Measurements from ENCODE around the gene CYP4F2. TPM values are rescaled to one million over a fixed set of nuclear protein-coding genes. Genes with fewer than 3 reads are reported as not detected.

Gene CYP4F2
- polyA plus RNA-seq, 1 donor (not counting 4 experiments of a cell fraction or from before 2014, with no cell fraction given): 0.13 TPM

GRCh38 chr19:15944401-15944800 lies 46.5 kb upstream of the CYP4F2 start:
- no peak for FAIRE-seq

GRCh38 chr19:15937771-15938170 lies 39.9 kb upstream of the CYP4F2 start:
- Histone ChIP-seq H3K27ac (ENCODE audit: control insufficient read depth, insufficient read depth, low read length) (no peak overlapping the region), H3K79me2 (ENCODE audit: control insufficient read depth, insufficient read depth, low read length) (no peaks in the 10 kb centered on the region), H2AFZ (ENCODE audit: control insufficient read depth, low read length) (no peak overlapping the region), H3K4me1 (ENCODE audit: control insufficient read depth, extremely low read depth, insufficient read depth, low read length) (peaks cover 15% of the 10 kb centered on the region), H3K9me3 (ENCODE audit: control insufficient read depth, low read depth, low read length) (no peaks in the 10 kb centered on the region), H3K27me3 (ENCODE audit: control insufficient read depth, extremely low read depth, insufficient read depth, low read length) (no peaks in the 10 kb centered on the region), H3K9me1 (ENCODE audit: control insufficient read depth, extremely low read depth, insufficient read depth, low read length) (peaks cover 2% of the 10 kb centered on the region), H4K20me1 (ENCODE audit: control insufficient read depth, extremely low read depth, insufficient read depth, low read length) (no peaks in the 10 kb centered on the region), H3K4me3 (ENCODE audit: control insufficient read depth in 2 of 3, extremely low read depth in 1 of 3, insufficient read depth in 2 of 3, low read depth in 1 of 3, low read length in 3 of 3) (no peak overlapping the region), H3K9ac (ENCODE audit: control insufficient read depth, extremely low read depth, insufficient read depth, low read length) (no peak overlapping the region), H3K36me3 (ENCODE audit: control insufficient read depth in 2 of 2, extremely low read depth in 1 of 2, insufficient read depth in 2 of 2, low read length in 2 of 2) (no peaks in the 10 kb centered on the region), H3K4me2 (ENCODE audit: control insufficient read depth, extremely low read depth, insufficient read depth, low read depth, low read length) (no peak overlapping the region)
- TF ChIP-seq, protein P1, sequence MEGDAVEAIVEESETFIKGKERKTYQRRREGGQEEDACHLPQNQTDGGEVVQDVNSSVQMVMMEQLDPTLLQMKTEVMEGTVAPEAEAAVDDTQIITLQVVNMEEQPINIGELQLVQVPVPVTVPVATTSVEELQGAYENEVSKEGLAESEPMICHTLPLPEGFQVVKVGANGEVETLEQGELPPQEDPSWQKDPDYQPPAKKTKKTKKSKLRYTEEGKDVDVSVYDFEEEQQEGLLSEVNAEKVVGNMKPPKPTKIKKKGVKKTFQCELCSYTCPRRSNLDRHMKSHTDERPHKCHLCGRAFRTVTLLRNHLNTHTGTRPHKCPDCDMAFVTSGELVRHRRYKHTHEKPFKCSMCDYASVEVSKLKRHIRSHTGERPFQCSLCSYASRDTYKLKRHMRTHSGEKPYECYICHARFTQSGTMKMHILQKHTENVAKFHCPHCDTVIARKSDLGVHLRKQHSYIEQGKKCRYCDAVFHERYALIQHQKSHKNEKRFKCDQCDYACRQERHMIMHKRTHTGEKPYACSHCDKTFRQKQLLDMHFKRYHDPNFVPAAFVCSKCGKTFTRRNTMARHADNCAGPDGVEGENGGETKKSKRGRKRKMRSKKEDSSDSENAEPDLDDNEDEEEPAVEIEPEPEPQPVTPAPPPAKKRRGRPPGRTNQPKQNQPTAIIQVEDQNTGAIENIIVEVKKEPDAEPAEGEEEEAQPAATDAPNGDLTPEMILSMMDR (optimal IDR thresholded peaks at IDR 0.05 in 1 of 3, IDR thresholded peaks at IDR 0.05 in 1 of 3, conservative IDR thresholded peaks at IDR 0.05 in 1 of 3; ENCODE audit: extremely low read depth in 1 of 3, insufficient read depth in 2 of 3, low read length in 3 of 3): no peak
- no peak for TF ChIP-seq EZH2 (IDR thresholded peaks at IDR 0.05; ENCODE audit: low read length)
- dilution Hi-C loops (cut with MboI; ENCODE audit: extremely low pct_ligation_motif_present, low sequenced_read_pairs): no loop called here
- DNase-seq (ENCODE audit: low read depth, low spot score): no peak
- no peak for FAIRE-seq

More at GRCh38 chr19:15944401-15944800, 46.5 kb upstream of the CYP4F2 start:
- Histone ChIP-seq H3K4me2 (ENCODE audit: control insufficient read depth, extremely low read depth, insufficient read depth, low read depth, low read length) (no peak overlapping the region), H3K9me1 (ENCODE audit: control insufficient read depth, extremely low read depth, insufficient read depth, low read length) (no peaks in the 10 kb centered on the region), H3K27me3 (ENCODE audit: control insufficient read depth, extremely low read depth, insufficient read depth, low read length) (peaks cover 3% of the 10 kb centered on the region), H3K4me3 (ENCODE audit: control insufficient read depth in 2 of 3, extremely low read depth in 1 of 3, insufficient read depth in 2 of 3, low read depth in 1 of 3, low read length in 3 of 3) (no peak overlapping the region), H4K20me1 (ENCODE audit: control insufficient read depth, extremely low read depth, insufficient read depth, low read length) (no peaks in the 10 kb centered on the region), H3K9me3 (ENCODE audit: control insufficient read depth, low read depth, low read length) (peaks cover 3% of the 10 kb centered on the region), H3K79me2 (ENCODE audit: control insufficient read depth, insufficient read depth, low read length) (no peaks in the 10 kb centered on the region), H3K36me3 (ENCODE audit: control insufficient read depth in 2 of 2, extremely low read depth in 1 of 2, insufficient read depth in 2 of 2, low read length in 2 of 2) (no peaks in the 10 kb centered on the region), H2AFZ (ENCODE audit: control insufficient read depth, low read length) (no peak overlapping the region), H3K9ac (ENCODE audit: control insufficient read depth, extremely low read depth, insufficient read depth, low read length) (no peak overlapping the region), H3K4me1 (ENCODE audit: control insufficient read depth, extremely low read depth, insufficient read depth, low read length) (no peaks in the 10 kb centered on the region), H3K27ac (ENCODE audit: control insufficient read depth, insufficient read depth, low read length) (no peak overlapping the region)
- TF ChIP-seq EZH2 (IDR thresholded peaks at IDR 0.05; ENCODE audit: low read length): no peak
- TF ChIP-seq, protein P1 (optimal IDR thresholded peaks at IDR 0.05 in 1 of 3, IDR thresholded peaks at IDR 0.05 in 1 of 3, conservative IDR thresholded peaks at IDR 0.05 in 1 of 3; ENCODE audit: extremely low read depth in 1 of 3, insufficient read depth in 2 of 3, low read length in 3 of 3): no peak
- no peak for DNase-seq (ENCODE audit: low read depth, low spot score)
- dilution Hi-C loops (cut with MboI; ENCODE audit: extremely low pct_ligation_motif_present, low sequenced_read_pairs): no loop called here

All from keratinocyte (primary cell).